ENCODE measurements around the gene SDHB. TPM values are rescaled to one million over a fixed set of nuclear protein-coding genes. Genes with fewer than 3 reads are reported as not detected.
A peak's percentile ranks its signal among the peaks of the same experiment; 100 is the strongest.

SDHB gene
- total RNA-seq, 1 experiment from 2014 or later, result 238 TPM

GRCh38 chr1:16972189-16972895 is 81.5 kb downstream of the SDHB start:
- H3K4me3 ChIP-seq (ENCODE audit: insufficient read depth, low read depth, low read length), result no peak overlapping the region
- peak; percentile 67 for DNase-seq
- no peaks in the 10 kb centered on the region for H3K27me3 ChIP-seq (ENCODE audit: control insufficient read depth, insufficient read depth, low read length)
- H3K36me3 ChIP-seq (replicated peaks; ENCODE audit: control insufficient read depth, insufficient read depth, low read length), result peaks cover 5% of the 10 kb centered on the region

GRCh38 chr1:16971341-16972188 is 82.3 kb downstream of the SDHB start:
- H3K27me3 ChIP-seq (ENCODE audit: control insufficient read depth, insufficient read depth, low read length), result no peaks in the 10 kb centered on the region
- peak; percentile 92 for DNase-seq
- H3K4me3 ChIP-seq (ENCODE audit: insufficient read depth, low read depth, low read length), result no peak overlapping the region
- H3K36me3 ChIP-seq (replicated peaks; ENCODE audit: control insufficient read depth, insufficient read depth, low read length), result peaks cover 5% of the 10 kb centered on the region

- peaks cover 8% of the 10 kb centered on the region for H3K36me3 ChIP-seq (replicated peaks; ENCODE audit: control insufficient read depth, insufficient read depth, low read length)
- H3K4me3 ChIP-seq (ENCODE audit: insufficient read depth, low read depth, low read length), result no peak overlapping the region
- no peak for DNase-seq
- no peaks in the 10 kb centered on the region for H3K27me3 ChIP-seq (ENCODE audit: control insufficient read depth, insufficient read depth, low read length)
These were observed 83.5 kb downstream of the SDHB start for GRCh38 chr1:16970132-16970910.

- DNase-seq, result no peak
- Histone ChIP-seq H3K36me3 (replicated peaks; ENCODE audit: control insufficient read depth, insufficient read depth, low read length) (peaks cover 9% of the 10 kb centered on the region), H3K4me3 (ENCODE audit: insufficient read depth, low read depth, low read length) (no peak overlapping the region), H3K27me3 (ENCODE audit: control insufficient read depth, insufficient read depth, low read length) (no peaks in the 10 kb centered on the region)
These were observed 84.2 kb downstream of the SDHB start for GRCh38 chr1:16969651-16970050.

- H3K36me3 ChIP-seq (replicated peaks; ENCODE audit: control insufficient read depth, insufficient read depth, low read length), result peaks cover 9% of the 10 kb centered on the region
- no peaks in the 10 kb centered on the region for H3K27me3 ChIP-seq (ENCODE audit: control insufficient read depth, insufficient read depth, low read length)
- peak; percentile 80 for DNase-seq
- no peak overlapping the region for H3K4me3 ChIP-seq (ENCODE audit: insufficient read depth, low read depth, low read length)
These were observed 84.7 kb downstream of the SDHB start for GRCh38 chr1:16969057-16969611.

Other genes with a start within 250 kb of the SDHB start
- under 0.01 TPM in 2 replicates for gene RNU1-2, start 158.1 kb downstream of the SDHB start, total RNA-seq (2014; rRNA removed; shearing (Covaris generic))
- 59.5 and 92.3 TPM in 2 replicates for gene CROCC, start 132.1 kb downstream of the SDHB start, total RNA-seq (2014; rRNA removed; shearing (Covaris generic))
- 176 and 202 TPM in 2 replicates for gene MFAP2, start 73.4 kb downstream of the SDHB start, total RNA-seq (2014; rRNA removed; shearing (Covaris generic))
- 128 and 162 TPM in 2 replicates for gene ATP13A2, start 42.1 kb downstream of the SDHB start, total RNA-seq (2014; rRNA removed; shearing (Covaris generic))
- gene PADI2, start 65.4 kb upstream of the SDHB start, total RNA-seq (2014; rRNA removed; shearing (Covaris generic)), result 2.0 and 2.1 TPM in 2 replicates
- gene PADI1, start 151.1 kb upstream of the SDHB start, total RNA-seq (2014; rRNA removed; shearing (Covaris generic)), result 0.07 and 0.45 TPM in 2 replicates
- gene PADI3, start 195.1 kb upstream of the SDHB start, total RNA-seq (2014; rRNA removed; shearing (Covaris generic)), result 1.2 and 4.1 TPM in 2 replicates